GM18868 (cell line): ENCODE data around the gene CTBS.
"Not testable (repeated sequence)": the region's sequence is repeated elsewhere in the genome, so short reads cannot be mapped to it uniquely, and the experiment has no call there.

Source experiments
- ATAC-seq: cut with Tn5 transposase; IDR thresholded peaks from one replicate; pipeline ENCODE4 v1.9.1; 2021; ENCODE audit warnings: mild to moderate bottlenecking, moderate library complexity; ENCODE audit not compliant: unreplicated experiment

Gene CTBS

GRCh38 chr1:84585803-84586202 lies 11.6 kb upstream of the CTBS start:
- ATAC-seq, result no peak

DNA sequence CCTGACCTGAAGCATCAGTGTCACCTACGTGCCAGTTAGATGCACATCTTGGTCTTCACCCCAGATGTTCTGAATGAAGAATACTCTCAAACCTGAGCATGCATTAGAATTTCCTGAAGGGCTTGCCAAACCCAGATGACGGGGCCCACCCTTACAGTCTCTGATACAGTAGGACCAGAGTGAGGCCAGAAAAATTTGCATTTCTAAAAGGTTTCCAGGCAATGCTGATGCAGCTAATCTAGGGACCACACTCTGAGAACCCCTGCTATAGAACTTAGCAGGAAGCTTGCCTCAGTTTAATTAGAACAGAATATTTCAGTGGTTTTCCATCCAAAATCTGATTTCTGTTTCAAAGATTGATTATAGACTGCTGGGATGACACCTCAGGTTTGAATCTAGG lies 9.9 kb upstream of the CTBS start:
- ATAC-seq, result no peak

DNA sequence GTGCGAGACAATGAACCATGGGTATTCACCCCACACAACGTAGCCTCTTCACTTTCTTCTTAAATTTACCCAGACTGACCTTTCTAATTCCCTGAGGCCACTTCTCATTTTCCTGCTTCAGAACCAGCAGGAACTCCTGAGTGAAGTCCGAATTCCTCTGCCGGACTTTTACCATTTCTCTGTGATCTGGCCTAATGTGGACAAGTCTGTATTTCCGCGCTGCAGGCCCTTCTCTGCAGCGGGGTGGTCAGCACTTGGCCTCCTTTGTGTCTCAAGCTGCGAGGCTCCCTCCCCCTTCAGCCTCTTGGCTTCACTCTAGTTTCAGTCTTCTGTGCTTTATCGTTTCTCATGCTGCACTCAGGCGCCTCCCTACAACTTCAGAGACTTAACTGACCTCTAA lies 9.4 kb upstream of the CTBS start:
- ATAC-seq, result no peak

DNA sequence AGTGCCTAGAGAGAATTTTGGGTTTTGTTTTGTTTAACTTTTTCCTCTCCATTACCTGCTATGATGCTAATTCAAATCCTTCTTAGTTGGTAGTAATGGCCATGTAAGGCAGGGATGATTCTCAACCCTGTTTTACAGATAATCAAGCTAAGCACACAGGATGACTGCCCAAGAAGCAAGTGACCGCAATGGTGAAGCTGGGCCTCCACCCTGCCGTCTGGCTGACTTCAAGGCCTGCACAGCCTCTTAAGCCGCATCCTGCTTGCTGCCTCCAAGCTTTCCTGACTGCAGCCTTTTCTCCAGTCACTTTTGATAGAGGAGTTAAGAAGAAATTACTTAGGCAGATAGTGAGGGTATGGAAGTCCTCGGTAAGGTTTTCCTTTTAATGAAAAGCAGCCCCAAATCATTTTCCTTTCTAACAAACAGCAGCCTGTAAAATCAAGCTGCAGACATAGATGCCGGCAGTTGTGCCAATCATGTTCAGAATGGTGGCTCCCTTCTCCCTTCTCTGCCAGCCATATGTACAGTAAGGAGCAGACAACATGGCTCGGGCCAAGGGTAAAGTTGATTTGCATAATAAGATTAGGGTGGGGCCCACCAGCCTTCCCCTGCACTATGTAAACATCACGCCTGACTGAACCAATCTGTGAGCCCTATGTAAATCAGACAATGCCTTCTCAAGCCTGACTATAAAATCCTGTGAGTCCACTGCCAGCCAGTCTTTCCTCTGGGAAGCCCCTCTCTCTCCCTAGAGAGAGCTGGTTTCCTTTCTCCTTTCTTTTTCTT lies 8.8 kb upstream of the CTBS start:
- ATAC-seq, result peak; percentile 72

DNA sequence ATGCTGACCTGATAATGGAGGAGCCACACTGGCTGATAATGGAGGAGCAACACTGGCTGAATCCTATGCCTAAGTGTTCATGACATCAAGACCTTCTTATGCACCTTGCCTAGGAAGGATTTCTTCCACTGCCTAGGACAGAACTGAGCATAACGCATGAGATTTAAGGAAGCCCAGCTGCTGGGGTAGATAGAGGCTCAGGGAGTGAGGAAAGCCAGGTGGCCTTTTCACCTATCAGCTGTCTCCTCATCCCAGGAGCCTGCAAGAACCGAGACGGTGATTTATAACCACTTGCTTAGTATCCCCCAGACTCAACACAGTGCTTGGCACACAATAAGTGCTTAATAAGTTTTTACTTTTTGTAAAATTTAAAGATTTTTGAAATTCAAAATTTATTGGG lies 7.4 kb upstream of the CTBS start:
- ATAC-seq, result no peak

- ATAC-seq, result no peak
Measured at GRCh38 chr1:84574936-84575335, 696 bp upstream of the CTBS start.

GRCh38 chr1:84573481-84573966 lies 716 bp downstream of the CTBS start:
- peak; percentile 2 for ATAC-seq

- ATAC-seq, result no peak
Measured at GRCh38 chr1:84571150-84571535, 3.1 kb downstream of the CTBS start.

DNA sequence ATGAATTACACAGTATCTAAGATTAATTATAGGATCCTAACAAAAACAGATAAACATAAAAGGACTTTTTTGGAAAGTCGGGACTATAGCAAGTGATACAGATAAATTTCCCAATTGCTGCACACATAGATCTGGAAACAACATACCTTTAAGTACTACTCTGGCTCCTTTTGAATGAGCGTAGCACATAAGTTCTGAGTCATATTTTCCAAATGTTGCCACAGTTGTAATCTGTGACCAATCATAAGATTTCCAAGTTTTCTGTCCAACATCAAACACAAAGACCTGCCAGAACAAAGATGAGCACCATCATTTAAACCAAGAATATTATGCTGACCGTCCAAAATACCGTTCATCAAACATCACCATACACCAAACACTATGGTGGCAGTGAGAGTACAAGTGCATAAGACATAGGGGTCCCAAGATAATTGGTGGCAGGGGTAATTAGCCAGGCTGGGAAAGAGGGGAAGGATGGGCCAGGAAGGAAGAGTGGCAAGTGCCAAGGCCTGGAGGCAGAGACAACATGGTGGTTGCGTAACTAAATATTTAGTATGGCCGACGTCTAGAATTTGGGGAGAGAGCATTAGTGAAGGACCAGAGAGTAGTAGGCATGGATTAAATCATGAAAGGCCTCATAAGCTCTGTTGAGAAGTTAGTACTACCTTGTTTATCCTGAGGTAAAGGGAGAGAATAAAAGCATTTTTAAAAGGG lies 3.6 kb downstream of the CTBS start:
- no peak for ATAC-seq

- no peak for ATAC-seq
Measured at GRCh38 chr1:84569216-84569615, 5.0 kb downstream of the CTBS start.

DNA sequence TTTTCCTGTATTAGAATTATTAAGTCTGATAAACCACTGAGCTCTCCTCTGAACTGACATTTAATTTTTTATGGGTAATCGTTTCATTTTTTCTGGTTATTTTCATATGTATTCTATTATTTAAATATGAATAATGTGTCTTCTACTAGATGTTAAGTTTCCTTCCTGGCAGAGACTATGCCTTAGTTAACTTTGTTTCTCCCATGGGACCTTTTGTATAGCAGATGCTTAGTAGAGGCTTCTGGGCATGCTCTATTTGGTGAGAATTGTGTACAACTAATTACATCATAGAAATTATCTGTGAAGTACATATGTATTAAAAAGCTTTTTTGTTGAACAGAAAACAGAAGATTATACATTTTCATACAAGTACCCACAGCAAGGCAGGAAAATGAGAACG lies 23.4 kb downstream of the CTBS start:
- no peak for ATAC-seq

DNA sequence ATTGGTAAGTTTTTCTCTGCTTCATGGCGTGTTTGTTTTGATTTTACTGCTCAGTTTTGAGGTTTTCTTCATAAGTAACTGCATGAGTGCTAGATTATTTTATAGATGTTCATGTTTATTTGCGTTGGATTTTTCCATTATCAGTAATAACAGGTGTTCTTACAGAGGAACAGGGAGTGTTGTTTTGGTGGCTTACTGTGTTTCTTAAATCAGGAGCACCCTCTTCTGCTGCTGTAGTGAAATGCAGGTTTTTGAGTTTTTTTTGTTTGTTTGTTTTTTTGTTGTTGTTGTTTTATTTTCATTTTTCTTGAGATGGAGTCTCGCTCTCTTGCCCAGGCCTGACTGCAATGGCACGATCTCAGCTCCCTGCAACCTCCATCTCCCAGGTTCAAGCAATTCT lies 32.6 kb downstream of the CTBS start:
- ATAC-seq, result no peak

- no peak for ATAC-seq
Measured at GRCh38 chr1:84540759-84541158, 33.5 kb downstream of the CTBS start.

GRCh38 chr1:84539972-84540371 lies 34.3 kb downstream of the CTBS start:
- ATAC-seq, result no peak

DNA sequence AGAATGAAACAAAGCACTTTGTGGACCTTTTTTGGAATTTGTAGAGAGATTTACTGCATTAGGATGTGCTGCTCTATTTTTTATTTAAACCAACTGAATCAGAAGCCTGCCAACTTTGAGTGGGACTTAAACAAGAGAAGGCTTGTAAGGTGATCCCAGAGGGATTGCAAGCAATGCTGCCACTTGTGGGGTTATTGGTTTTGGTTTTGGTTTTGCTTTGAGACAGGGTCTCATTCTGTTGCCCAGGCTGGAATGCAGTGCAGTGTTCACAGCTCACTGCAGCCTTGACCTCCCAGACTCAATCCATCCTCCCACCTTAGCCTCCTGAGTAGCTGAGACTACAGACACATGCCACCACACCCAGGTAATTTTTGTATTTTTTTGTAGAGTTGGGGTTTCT lies 35.6 kb downstream of the CTBS start:
- peak; percentile 75 for ATAC-seq

DNA sequence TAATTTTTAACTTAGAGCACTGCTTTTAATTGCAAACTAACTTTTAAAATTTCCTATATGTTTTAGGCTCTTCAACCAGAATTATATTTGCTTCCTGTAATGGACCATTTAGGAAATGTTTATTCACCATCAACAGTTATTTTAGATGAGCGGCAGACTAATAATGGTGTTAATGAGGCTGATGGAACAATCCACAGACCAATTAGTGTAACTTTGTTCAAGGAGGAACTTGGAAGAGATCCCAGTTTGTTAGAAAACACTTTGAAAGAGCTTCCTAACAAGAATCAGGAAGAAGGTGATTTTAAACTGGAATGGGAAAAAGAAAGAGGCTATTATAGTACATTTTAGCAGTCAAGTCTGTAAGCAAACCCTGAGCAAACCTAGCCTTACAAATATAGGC lies 48.5 kb downstream of the CTBS start:
- ATAC-seq, result no peak

- ATAC-seq, result no peak
Measured at GRCh38 chr1:84524590-84524989, 49.6 kb downstream of the CTBS start.

- no peak for ATAC-seq
Measured at GRCh38 chr1:84510668-84511067, 63.6 kb downstream of the CTBS start.

GRCh38 chr1:84510165-84510564 lies 64.1 kb downstream of the CTBS start:
- no peak for ATAC-seq

DNA sequence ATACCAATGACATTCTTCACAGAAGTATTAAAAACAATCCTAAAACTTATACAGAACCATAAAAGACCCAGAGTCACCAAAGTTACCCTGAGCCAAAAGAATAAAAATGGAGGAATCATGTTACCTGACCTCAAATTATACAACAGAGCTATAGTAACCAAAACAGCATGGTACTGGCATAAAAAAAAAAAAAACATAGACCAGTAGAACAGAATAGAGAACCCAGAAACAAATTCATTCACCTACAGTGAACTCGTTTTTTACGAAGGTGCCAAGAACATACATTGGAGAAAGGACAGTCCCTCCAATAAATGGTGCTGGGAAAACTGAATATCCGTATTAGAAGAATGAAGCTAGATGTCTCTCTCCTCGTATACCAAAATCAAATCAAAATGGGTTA lies 65.2 kb downstream of the CTBS start:
- ATAC-seq, result no peak

DNA sequence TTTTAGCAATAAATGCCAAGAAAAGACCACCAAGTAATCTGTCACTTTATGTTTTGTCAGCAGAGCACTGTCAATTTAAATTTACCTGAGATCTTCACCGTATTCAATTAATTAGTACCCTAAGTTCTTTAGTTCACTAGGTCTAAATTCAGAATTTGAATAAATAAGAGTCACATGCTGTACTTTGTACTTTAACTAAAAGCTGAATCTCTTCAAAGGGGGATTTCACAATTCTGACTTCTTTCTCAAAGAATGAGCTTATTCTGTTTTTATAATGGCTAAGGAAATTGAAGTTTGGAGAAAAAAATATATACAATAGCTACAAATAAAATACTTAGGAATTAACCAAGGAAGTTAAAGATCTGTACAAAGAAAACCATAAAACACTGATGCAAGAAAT lies 65.7 kb downstream of the CTBS start:
- no peak for ATAC-seq

DNA sequence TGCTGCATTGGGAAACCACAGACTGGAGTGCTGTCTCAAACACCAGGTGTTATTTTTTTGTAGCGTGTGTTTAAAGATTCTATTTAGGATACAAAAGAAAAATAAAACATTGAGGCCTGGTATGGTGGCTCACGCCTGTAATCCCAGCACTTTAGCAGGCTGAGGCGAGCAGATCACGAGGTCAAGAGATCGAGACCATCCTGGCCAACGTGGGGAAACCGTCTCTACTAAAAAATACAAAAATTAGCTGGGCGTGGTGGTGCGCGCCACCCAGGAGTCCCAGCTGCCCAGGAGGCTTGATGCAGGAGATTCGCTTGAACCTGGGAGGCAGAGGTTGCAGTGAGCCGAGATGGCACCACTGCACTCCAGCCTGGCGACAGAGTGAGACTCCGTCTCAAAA lies 66.4 kb downstream of the CTBS start:
- not testable (repeated sequence) for ATAC-seq
